IPS-NIHi7 (cell line): Measurements from ENCODE around the gene FSTL1.
A peak's percentile ranks its signal among the peaks of the same experiment; 100 is the strongest.

Experiments
- DNase-seq: peaks from one replicate; pipeline ENCODE4 v3.0.0; 2012; ENCODE audit warnings: mixed read lengths; ENCODE audit errors: extremely low spot score

The FSTL1 gene

DNA sequence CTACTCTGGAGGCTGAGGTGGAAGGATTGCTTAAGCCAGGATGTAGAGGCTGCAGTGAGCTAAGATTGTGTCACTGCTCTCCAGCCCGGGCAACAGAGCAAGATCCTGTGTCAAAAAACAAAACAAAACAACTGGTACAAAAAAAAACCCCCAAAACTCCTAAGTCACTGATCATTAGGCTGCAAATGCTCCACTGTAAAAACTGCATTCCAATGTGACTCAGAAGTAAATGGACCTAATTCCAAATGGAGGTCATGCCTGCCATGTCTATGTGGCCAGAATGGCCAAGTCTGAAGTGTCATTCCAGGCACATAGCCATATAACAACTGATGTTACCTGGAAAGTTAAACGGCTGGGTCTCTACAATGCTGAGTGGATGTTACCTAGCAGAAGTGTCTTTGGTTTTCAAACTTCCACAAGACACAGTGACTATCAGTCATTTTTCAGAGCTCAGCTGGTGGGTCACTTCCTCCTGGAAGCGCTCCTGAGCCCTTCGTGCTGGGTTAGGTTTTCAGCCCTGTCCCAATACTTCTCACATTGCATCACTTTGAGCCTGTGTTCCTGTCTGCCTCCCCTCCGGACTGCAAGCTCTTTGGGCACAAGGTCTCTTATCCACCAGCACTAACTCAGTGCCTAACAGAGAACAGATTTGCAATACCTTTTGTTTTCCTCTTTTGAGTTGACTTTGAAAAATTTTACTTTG, 10.6 kb downstream of the FSTL1 start:
- no peak for DNase-seq

DNA sequence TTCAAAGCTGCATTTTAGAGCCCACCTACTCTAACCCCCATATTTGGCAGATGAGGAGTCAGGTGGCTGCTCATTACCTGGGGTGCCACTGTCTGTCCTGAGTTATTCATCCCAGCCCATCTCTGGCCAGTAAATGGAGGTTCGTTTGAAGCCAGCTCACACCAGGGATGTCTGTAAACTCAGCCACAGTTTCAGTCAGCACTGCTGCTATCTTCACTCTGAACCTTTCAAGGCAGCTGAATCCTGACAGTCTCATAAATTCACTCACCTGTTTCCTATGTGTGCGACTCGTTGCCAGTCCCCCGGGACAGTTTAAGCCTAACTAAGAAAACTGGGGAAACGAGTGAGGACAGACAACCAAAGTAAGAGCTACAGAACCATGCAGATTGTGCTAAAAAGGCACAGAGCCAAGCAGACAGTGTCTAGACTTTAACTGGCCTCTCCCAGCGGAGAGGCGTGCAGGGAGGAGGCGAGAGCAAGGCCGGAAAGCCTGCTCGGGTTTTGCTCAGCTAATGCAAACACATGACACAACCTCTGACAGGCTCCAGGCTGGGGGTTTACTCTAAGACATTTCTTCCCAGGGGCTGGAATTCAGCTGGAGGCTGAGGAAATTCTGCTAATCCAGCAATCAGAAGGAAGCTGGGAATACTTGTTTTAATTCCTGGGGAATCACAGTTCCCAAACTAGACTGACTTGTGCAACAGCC, 12.0 kb downstream of the FSTL1 start:
- DNase-seq = no peak

DNA sequence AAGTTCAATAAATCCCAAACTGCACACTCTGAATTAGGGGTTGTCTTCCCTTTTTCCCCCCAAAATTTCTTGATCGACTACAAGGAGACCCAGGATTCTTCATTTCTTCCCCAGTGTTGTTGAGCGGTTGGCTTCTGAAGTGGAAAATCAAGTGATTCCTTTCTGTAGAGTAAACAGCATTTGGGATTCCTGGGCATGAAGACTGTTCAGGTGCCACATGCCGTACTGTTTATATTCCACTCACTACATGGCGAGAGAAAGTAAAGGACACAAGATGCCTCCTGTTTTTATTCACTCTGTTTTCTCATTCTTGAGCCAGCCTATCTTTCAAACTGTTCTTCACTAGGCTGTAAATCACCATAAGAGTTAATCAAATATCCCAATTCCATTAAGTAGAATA, 12.6 kb downstream of the FSTL1 start:
- no peak for DNase-seq

GRCh38 chr3:120437559-120437958, 13.2 kb downstream of the FSTL1 start:
- DNase-seq = no peak

GRCh38 chr3:120436523-120437050, 14.2 kb downstream of the FSTL1 start:
- no peak for DNase-seq

DNA sequence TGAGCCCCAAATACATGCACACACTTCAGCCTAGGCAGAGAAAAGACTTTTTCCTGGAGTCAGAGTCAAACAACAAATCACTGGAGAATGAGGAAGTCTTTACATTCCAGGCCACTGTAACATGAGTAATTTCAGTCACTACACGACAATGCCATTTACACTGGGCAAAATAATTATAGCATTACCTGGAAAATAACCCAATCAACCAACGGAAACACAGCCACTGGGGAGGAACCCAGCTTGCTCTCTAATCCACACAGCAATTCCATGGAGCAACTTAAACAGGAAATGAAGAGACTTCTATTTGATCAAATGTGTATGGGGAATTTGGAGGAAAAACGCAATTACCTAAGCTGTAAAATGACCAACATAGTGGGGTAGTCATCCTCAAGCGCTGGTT, 15.2 kb downstream of the FSTL1 start:
- no peak for DNase-seq

- DNase-seq = no peak
These were observed 17.0 kb downstream of the FSTL1 start for GRCh38 chr3:120433662-120434331.

GRCh38 chr3:120432150-120432860, 18.5 kb downstream of the FSTL1 start:
- DNase-seq = peak; percentile 74

DNA sequence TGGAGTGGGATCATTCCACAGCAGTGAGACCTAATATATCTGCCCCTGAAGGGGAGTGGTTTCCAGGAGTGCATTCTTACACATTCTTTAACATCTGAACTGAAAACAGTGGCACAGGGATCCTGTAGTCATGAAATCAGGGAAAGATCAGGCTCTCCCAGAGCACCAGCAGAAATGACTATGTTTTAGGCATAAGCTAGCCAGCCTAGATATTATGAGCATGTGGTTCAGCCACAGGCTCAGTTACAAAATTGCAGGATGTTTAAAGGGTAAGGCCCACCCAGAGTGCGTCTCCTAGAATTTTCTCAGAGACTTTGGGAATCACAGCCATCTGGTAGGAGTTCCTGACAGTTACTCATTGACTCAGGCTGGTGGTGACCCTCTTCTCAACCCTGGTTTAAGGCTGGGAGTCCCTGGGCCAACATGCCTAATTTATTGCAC, 20.9 kb downstream of the FSTL1 start:
- DNase-seq = no peak

- no peak for DNase-seq
These were observed 21.9 kb downstream of the FSTL1 start for GRCh38 chr3:120428924-120429323.

GRCh38 chr3:120427201-120427600, 23.6 kb downstream of the FSTL1 start:
- DNase-seq = no peak

DNA sequence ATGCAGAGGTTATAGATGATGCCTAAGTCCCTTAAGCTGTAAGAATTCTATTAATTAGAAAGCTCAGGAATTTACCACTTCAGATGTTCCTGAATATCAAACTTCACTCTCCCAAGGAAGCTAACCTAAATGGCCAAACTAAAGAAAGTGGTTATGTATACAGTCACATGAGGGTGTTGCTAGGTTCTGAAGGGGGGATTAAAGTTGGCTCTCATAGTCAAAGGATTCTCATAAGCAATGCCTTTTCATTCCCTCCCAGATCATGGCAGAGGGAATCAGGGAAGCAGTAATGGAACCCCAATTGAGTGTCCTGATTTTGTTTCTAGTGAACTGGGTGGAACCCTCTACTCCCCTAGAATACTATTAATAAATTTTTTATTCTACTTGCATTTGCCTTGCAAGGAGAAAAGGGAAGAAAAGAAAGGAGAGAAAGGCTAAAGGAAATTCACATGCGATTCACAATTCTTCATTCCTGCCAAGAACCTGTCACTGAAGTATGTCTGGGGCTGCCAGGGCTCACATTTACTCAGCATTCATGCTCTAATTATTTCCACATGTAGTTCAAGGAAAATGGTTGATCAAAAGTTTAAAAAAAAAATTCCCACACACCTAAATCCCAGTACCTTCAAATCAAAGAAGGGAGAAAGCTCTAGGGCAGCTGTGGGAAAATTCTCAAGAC, 25.1 kb downstream of the FSTL1 start:
- DNase-seq = no peak

- no peak for DNase-seq
These were observed 25.7 kb downstream of the FSTL1 start for GRCh38 chr3:120424976-120425570.

DNA sequence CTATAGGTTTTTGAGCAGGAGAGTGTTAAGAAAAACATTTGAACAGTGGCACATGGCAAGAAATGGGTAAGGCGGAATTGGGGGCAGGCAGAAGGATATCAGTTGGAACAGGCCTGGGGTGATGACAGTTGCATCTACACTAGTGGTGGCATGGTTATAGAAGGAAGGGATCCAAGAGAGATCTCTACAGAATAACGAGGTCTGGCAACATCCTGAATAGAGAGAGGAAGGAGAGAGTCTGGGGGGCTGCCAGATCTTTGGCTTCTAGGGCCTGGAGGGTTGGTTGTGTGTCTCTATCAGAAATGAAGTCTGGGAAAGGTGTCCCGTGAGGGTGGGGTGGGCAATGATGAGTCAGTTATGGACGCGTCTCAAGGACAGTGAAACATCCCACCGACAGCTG, 26.3 kb downstream of the FSTL1 start:
- DNase-seq = no peak

- DNase-seq = no peak
These were observed 27.4 kb downstream of the FSTL1 start for GRCh38 chr3:120423432-120423831.

GRCh38 chr3:120421926-120422325, 28.9 kb downstream of the FSTL1 start:
- DNase-seq = no peak

GRCh38 chr3:120420928-120421551, 29.8 kb downstream of the FSTL1 start:
- peak; percentile 23 for DNase-seq

DNA sequence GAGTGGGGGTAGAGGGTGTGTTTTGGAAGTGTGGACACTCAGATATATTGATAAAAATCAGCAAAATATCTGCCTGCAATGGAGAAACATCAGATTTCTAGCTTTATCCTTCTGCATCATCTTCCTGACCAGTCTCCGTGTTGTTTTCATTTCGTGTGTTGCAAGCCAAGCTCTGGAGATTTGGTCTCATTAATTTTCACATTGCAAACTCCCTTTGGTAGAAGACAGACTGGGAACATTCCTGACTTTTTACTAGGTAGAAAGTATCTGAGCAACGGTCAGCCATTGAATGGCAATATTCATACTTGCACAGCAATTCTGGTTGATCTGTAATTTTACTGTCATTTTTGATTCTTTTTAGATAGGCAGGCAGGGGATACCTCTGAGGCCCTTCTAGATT, 30.4 kb downstream of the FSTL1 start:
- DNase-seq = no peak

DNA sequence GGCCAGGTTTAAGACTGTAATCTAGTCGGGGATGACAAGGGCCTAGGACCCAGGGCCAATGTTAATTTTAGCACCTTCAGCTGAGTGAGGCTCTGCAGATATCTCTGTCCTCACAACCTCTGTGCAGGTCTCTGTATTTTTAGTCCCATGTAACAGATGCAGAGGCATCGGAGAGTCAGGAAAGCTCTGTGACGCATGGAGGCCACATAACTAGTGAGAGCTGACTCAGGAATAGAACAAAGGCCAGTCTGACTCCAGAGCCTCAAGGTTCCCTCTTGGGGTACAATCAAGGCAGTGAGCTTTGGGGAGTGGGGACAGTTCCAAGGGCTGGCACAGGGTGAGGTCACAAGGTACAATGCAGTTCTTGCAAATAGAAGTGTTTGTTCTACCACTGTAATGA, 31.0 kb downstream of the FSTL1 start:
- no peak for DNase-seq

- DNase-seq = peak; percentile 72
These were observed 31.8 kb downstream of the FSTL1 start for GRCh38 chr3:120418866-120419490.
